Kidney epithelial cell (primary cell): ENCODE data around the gene FAM184A. TPM values are rescaled to one million over a fixed set of nuclear protein-coding genes. Genes with fewer than 3 reads are reported as not detected.

Experiments used
- DNase-seq: peaks from one replicate; pipeline ENCODE4 v3.0.0-alpha.2; 2010; ENCODE audit warnings: low read depth
- H3K27me3 ChIP-seq: 2 replicates; pipeline ENCODE4 v1.6.0; 2011; ENCODE audit warnings: low read length; ENCODE audit not compliant: control insufficient read depth, insufficient read depth
- H3K36me3 ChIP-seq: 2 replicates; pipeline ENCODE4 v1.5.1; 2011; ENCODE audit warnings: low read length; ENCODE audit not compliant: control insufficient read depth, insufficient read depth
- H3K4me3 ChIP-seq: 2 replicates; pipeline ENCODE4 v1.5.1; 2011; ENCODE audit warnings: low read depth, mild to moderate bottlenecking, control low read depth, low read length
- CTCF ChIP-seq: IDR thresholded peaks from 2 replicates; pipeline ENCODE4 v1.5.1; 2011; ENCODE audit warnings: mild to moderate bottlenecking, moderate library complexity, low read length, control low read depth, inconsistent platforms; ENCODE audit not compliant: insufficient read depth, poor library complexity, severe bottlenecking
- total RNA-seq: library from RNA; depleted of rRNA; stranded (reverse); fragments of >200 nt; gene quantifications from 2 replicates; pipeline ENCODE4 v1.2.3, GENCODE V29; 2015

The FAM184A gene
- total RNA-seq: 2.0 and 4.0 TPM in 2 replicates

- peak; percentile 16 for TF ChIP-seq CTCF
- Histone ChIP-seq H3K4me3 (peak within 1 kb of the TSS; percentile 62), H3K36me3 (no peaks in the 10 kb centered on the region), H3K27me3 (peaks cover 6% of the 10 kb centered on the region)
- no peak for DNase-seq
These were observed at the start of gene FAM184A for GRCh38 chr6:119078376-119079282. Gene FAM184A (minus strand): TSS chr6:119078664. CDS start chr6:119078299, 365 bp downstream.

- no peak for TF ChIP-seq CTCF
- H3K4me3 ChIP-seq: no peak overlapping the region
- no peaks in the 10 kb centered on the region for H3K36me3 ChIP-seq
- DNase-seq: no peak
- no peaks in the 10 kb centered on the region for H3K27me3 ChIP-seq
These were observed 49.2 kb upstream of the FAM184A start for GRCh38 chr6:119127627-119128026.

GRCh38 chr6:119126826-119127225 is 48.4 kb upstream of the FAM184A start:
- Histone ChIP-seq H3K36me3 (no peaks in the 10 kb centered on the region), H3K4me3 (no peak overlapping the region), H3K27me3 (no peaks in the 10 kb centered on the region)
- TF ChIP-seq CTCF: no peak
- no peak for DNase-seq

- DNase-seq: no peak
- no peaks in the 10 kb centered on the region for H3K36me3 ChIP-seq
- TF ChIP-seq CTCF: no peak
- H3K4me3 ChIP-seq: no peak overlapping the region
- H3K27me3 ChIP-seq: no peaks in the 10 kb centered on the region
These were observed 47.7 kb upstream of the FAM184A start for GRCh38 chr6:119126140-119126539.

GRCh38 chr6:119125576-119125975 is 47.1 kb upstream of the FAM184A start:
- no peaks in the 10 kb centered on the region for H3K27me3 ChIP-seq
- no peak for DNase-seq
- TF ChIP-seq CTCF: no peak
- no peak overlapping the region for H3K4me3 ChIP-seq
- no peaks in the 10 kb centered on the region for H3K36me3 ChIP-seq
